ENCODE measurements around the gene PTTG1IP.

The PTTG1IP gene

GRCh38 chr21:44854664-44855446 is 18.6 kb downstream of the PTTG1IP start:
- Histone ChIP-seq H3K27ac (ENCODE audit: low read depth, low read length) (no peak overlapping the region), H3K79me1 (ENCODE audit: low read length) (peaks cover 22% of the 10 kb centered on the region), H2AK5ac (ENCODE audit: low read length) (no peak overlapping the region), H3K79me2 (ENCODE audit: control insufficient read depth, insufficient read depth, low read length) (peaks cover 14% of the 10 kb centered on the region), H2BK15ac (replicated peaks; ENCODE audit: low read depth) (no peak overlapping the region), H3K9ac (ENCODE audit: low read length) (no peak overlapping the region), H3K18ac (ENCODE audit: low read length) (no peak overlapping the region), H3K4me1 (ENCODE audit: control insufficient read depth, low read depth, low read length) (no peaks in the 10 kb centered on the region), H3K27me3 (ENCODE audit: insufficient read depth, low read length, poor library complexity) (no peaks in the 10 kb centered on the region), H3K4me3 (ENCODE audit: low read length) (no peak overlapping the region), H4K8ac (ENCODE audit: low read depth, low read length) (no peak overlapping the region), H3K4me2 (ENCODE audit: low read length) (no peak overlapping the region), H3K4ac (ENCODE audit: low read depth, low read length) (no peak overlapping the region), H3K23ac (ENCODE audit: low read length) (no peak overlapping the region), H3K56ac (ENCODE audit: low read length) (no peak overlapping the region), H2BK5ac (ENCODE audit: low read length) (no peak overlapping the region), H4K5ac (ENCODE audit: low read length) (no peak overlapping the region), H3K36me3 (ENCODE audit: control insufficient read depth, insufficient read depth, low read length) (peaks cover 23% of the 10 kb centered on the region), H2BK120ac (ENCODE audit: low read depth, low read length) (no peak overlapping the region)
- DNase-seq: no peak
- WGBS (ENCODE audit: extremely low coverage, insufficient coverage, low lambda C conversion rate): no CpG with 5 or more reads among the region's 31 CpGs

GRCh38 chr21:44854391-44854663 is 19.2 kb downstream of the PTTG1IP start:
- no peaks in the 10 kb centered on the region for H3K27me3 ChIP-seq (ENCODE audit: insufficient read depth, low read length, poor library complexity)
- DNase-seq: no peak
- H3K9ac ChIP-seq (ENCODE audit: low read length): no peak overlapping the region
- no peak overlapping the region for H3K4me2 ChIP-seq (ENCODE audit: low read length)
- H3K4me3 ChIP-seq (ENCODE audit: low read length): no peak overlapping the region
- H4K8ac ChIP-seq (ENCODE audit: low read depth, low read length): no peak overlapping the region
- H3K18ac ChIP-seq (ENCODE audit: low read length): no peak overlapping the region
- no peak overlapping the region for H4K5ac ChIP-seq (ENCODE audit: low read length)
- no peak overlapping the region for H2AK5ac ChIP-seq (ENCODE audit: low read length)
- H3K27ac ChIP-seq (ENCODE audit: low read depth, low read length): no peak overlapping the region
- H3K23ac ChIP-seq (ENCODE audit: low read length): no peak overlapping the region
- H2BK5ac ChIP-seq (ENCODE audit: low read length): no peak overlapping the region
- no peaks in the 10 kb centered on the region for H3K4me1 ChIP-seq (ENCODE audit: control insufficient read depth, low read depth, low read length)
- no CpG with 5 or more reads among the region's 14 CpGs for WGBS (ENCODE audit: extremely low coverage, insufficient coverage, low lambda C conversion rate)
- no peak overlapping the region for H3K4ac ChIP-seq (ENCODE audit: low read depth, low read length)
- peaks cover 11% of the 10 kb centered on the region for H3K79me2 ChIP-seq (ENCODE audit: control insufficient read depth, insufficient read depth, low read length)
- H2BK15ac ChIP-seq (replicated peaks; ENCODE audit: low read depth): no peak overlapping the region
- no peak overlapping the region for H3K56ac ChIP-seq (ENCODE audit: low read length)
- peaks cover 19% of the 10 kb centered on the region for H3K79me1 ChIP-seq (ENCODE audit: low read length)
- peaks cover 23% of the 10 kb centered on the region for H3K36me3 ChIP-seq (ENCODE audit: control insufficient read depth, insufficient read depth, low read length)
- no peak overlapping the region for H2BK120ac ChIP-seq (ENCODE audit: low read depth, low read length)

GRCh38 chr21:44853601-44854390 is 19.7 kb downstream of the PTTG1IP start:
- Histone ChIP-seq H3K36me3 (ENCODE audit: control insufficient read depth, insufficient read depth, low read length) (peaks cover 24% of the 10 kb centered on the region), H3K4me2 (ENCODE audit: low read length) (no peak overlapping the region), H3K27ac (ENCODE audit: low read depth, low read length) (no peak overlapping the region), H3K9ac (ENCODE audit: low read length) (no peak overlapping the region), H3K4ac (ENCODE audit: low read depth, low read length) (no peak overlapping the region), H3K79me2 (ENCODE audit: control insufficient read depth, insufficient read depth, low read length) (peaks cover 8% of the 10 kb centered on the region), H3K27me3 (ENCODE audit: insufficient read depth, low read length, poor library complexity) (no peaks in the 10 kb centered on the region), H3K23ac (ENCODE audit: low read length) (no peak overlapping the region), H3K79me1 (ENCODE audit: low read length) (peaks cover 14% of the 10 kb centered on the region), H2BK15ac (replicated peaks; ENCODE audit: low read depth) (no peak overlapping the region), H2BK5ac (ENCODE audit: low read length) (no peak overlapping the region), H3K4me1 (ENCODE audit: control insufficient read depth, low read depth, low read length) (no peaks in the 10 kb centered on the region), H4K5ac (ENCODE audit: low read length) (no peak overlapping the region), H3K4me3 (ENCODE audit: low read length) (no peak overlapping the region), H2AK5ac (ENCODE audit: low read length) (no peak overlapping the region), H3K56ac (ENCODE audit: low read length) (no peak overlapping the region), H4K8ac (ENCODE audit: low read depth, low read length) (no peak overlapping the region), H3K18ac (ENCODE audit: low read length) (no peak overlapping the region), H2BK120ac (ENCODE audit: low read depth, low read length) (no peak overlapping the region)
- DNase-seq: no peak
- WGBS (ENCODE audit: extremely low coverage, insufficient coverage, low lambda C conversion rate): no CpG with 5 or more reads among the region's 34 CpGs

GRCh38 chr21:44850905-44851657 is 22.4 kb downstream of the PTTG1IP start:
- no peak overlapping the region for H3K4me2 ChIP-seq (ENCODE audit: low read length)
- no peak overlapping the region for H2BK5ac ChIP-seq (ENCODE audit: low read length)
- H4K5ac ChIP-seq (ENCODE audit: low read length): no peak overlapping the region
- H2AK5ac ChIP-seq (ENCODE audit: low read length): no peak overlapping the region
- no peak overlapping the region for H3K23ac ChIP-seq (ENCODE audit: low read length)
- no peak overlapping the region for H3K9ac ChIP-seq (ENCODE audit: low read length)
- H3K4me3 ChIP-seq (ENCODE audit: low read length): no peak overlapping the region
- no peak overlapping the region for H3K56ac ChIP-seq (ENCODE audit: low read length)
- H2BK15ac ChIP-seq (replicated peaks; ENCODE audit: low read depth): no peak overlapping the region
- WGBS (ENCODE audit: extremely low coverage, insufficient coverage, low lambda C conversion rate): no CpG with 5 or more reads among the region's 26 CpGs
- H3K79me2 ChIP-seq (ENCODE audit: control insufficient read depth, insufficient read depth, low read length): peaks cover 5% of the 10 kb centered on the region
- no peak overlapping the region for H3K18ac ChIP-seq (ENCODE audit: low read length)
- H3K4me1 ChIP-seq (ENCODE audit: control insufficient read depth, low read depth, low read length): no peaks in the 10 kb centered on the region
- H4K8ac ChIP-seq (ENCODE audit: low read depth, low read length): no peak overlapping the region
- no peaks in the 10 kb centered on the region for H3K27me3 ChIP-seq (ENCODE audit: insufficient read depth, low read length, poor library complexity)
- H3K27ac ChIP-seq (ENCODE audit: low read depth, low read length): no peak overlapping the region
- no peak overlapping the region for H3K4ac ChIP-seq (ENCODE audit: low read depth, low read length)
- peaks cover 21% of the 10 kb centered on the region for H3K36me3 ChIP-seq (ENCODE audit: control insufficient read depth, insufficient read depth, low read length)
- no peak for DNase-seq
- no peak overlapping the region for H2BK120ac ChIP-seq (ENCODE audit: low read depth, low read length)
- peaks cover 10% of the 10 kb centered on the region for H3K79me1 ChIP-seq (ENCODE audit: low read length)

- Histone ChIP-seq H3K56ac (ENCODE audit: low read length) (no peak overlapping the region), H4K8ac (ENCODE audit: low read depth, low read length) (no peak overlapping the region), H3K23ac (ENCODE audit: low read length) (no peak overlapping the region), H3K79me2 (ENCODE audit: control insufficient read depth, insufficient read depth, low read length) (peaks cover 5% of the 10 kb centered on the region), H3K9ac (ENCODE audit: low read length) (no peak overlapping the region), H2BK120ac (ENCODE audit: low read depth, low read length) (no peak overlapping the region), H3K4me1 (ENCODE audit: control insufficient read depth, low read depth, low read length) (no peaks in the 10 kb centered on the region), H3K4me2 (ENCODE audit: low read length) (no peak overlapping the region), H3K18ac (ENCODE audit: low read length) (no peak overlapping the region), H3K27me3 (ENCODE audit: insufficient read depth, low read length, poor library complexity) (no peaks in the 10 kb centered on the region), H3K4ac (ENCODE audit: low read depth, low read length) (no peak overlapping the region), H2BK15ac (replicated peaks; ENCODE audit: low read depth) (no peak overlapping the region), H3K36me3 (ENCODE audit: control insufficient read depth, insufficient read depth, low read length) (peaks cover 14% of the 10 kb centered on the region), H3K79me1 (ENCODE audit: low read length) (peaks cover 9% of the 10 kb centered on the region), H2AK5ac (ENCODE audit: low read length) (no peak overlapping the region), H4K5ac (ENCODE audit: low read length) (no peak overlapping the region), H3K27ac (ENCODE audit: low read depth, low read length) (no peak overlapping the region), H2BK5ac (ENCODE audit: low read length) (no peak overlapping the region), H3K4me3 (ENCODE audit: low read length) (no peak overlapping the region)
- WGBS (ENCODE audit: extremely low coverage, insufficient coverage, low lambda C conversion rate): no CpG with 5 or more reads among the region's 20 CpGs
- DNase-seq: no peak
These were observed 23.2 kb downstream of the PTTG1IP start for GRCh38 chr21:44850208-44850800.
